HG03064 (cell line): ENCODE measurements around the gene SOAT2.
A peak's percentile ranks its signal among the peaks of the same experiment; 100 is the strongest.

ENCODE experiments used
- ATAC-seq: cut with Tn5 transposase; IDR thresholded peaks from one replicate; pipeline ENCODE4 v1.9.1; 2021; ENCODE audit warnings: low read depth; ENCODE audit not compliant: unreplicated experiment

The SOAT2 gene

GRCh38 chr12:53064613-53065436 lies 38.5 kb upstream of the SOAT2 start:
- no peak for ATAC-seq

GRCh38 chr12:53065470-53065869 lies 37.8 kb upstream of the SOAT2 start:
- no peak for ATAC-seq

- no peak for ATAC-seq
Measured at GRCh38 chr12:53065975-53066931, 37.0 kb upstream of the SOAT2 start.

GRCh38 chr12:53067074-53067992 lies 36.0 kb upstream of the SOAT2 start:
- no peak for ATAC-seq

- no peak for ATAC-seq
Measured at GRCh38 chr12:53067993-53068770, 35.1 kb upstream of the SOAT2 start.

- no peak for ATAC-seq
Measured at GRCh38 chr12:53068811-53069585, 34.3 kb upstream of the SOAT2 start.

GRCh38 chr12:53069621-53070410 lies 33.5 kb upstream of the SOAT2 start:
- ATAC-seq: no peak

GRCh38 chr12:53070877-53071492 lies 32.3 kb upstream of the SOAT2 start:
- no peak for ATAC-seq

- ATAC-seq: no peak
Measured at GRCh38 chr12:53071591-53072551, 31.4 kb upstream of the SOAT2 start.

- ATAC-seq: no peak
Measured at GRCh38 chr12:53073881-53074280, 29.4 kb upstream of the SOAT2 start.

GRCh38 chr12:53074283-53074998 lies 28.8 kb upstream of the SOAT2 start:
- ATAC-seq: no peak

GRCh38 chr12:53074999-53075370 lies 28.3 kb upstream of the SOAT2 start:
- no peak for ATAC-seq

- ATAC-seq: no peak
Measured at GRCh38 chr12:53076461-53076860, 26.8 kb upstream of the SOAT2 start.

GRCh38 chr12:53077030-53077429 lies 26.3 kb upstream of the SOAT2 start:
- no peak for ATAC-seq

GRCh38 chr12:53078425-53079225 lies 24.7 kb upstream of the SOAT2 start:
- peak; percentile 8 for ATAC-seq
